Neural cell (in vitro differentiated cells): ENCODE results near the gene AHCTF1. TPM values are rescaled to one million over a fixed set of nuclear protein-coding genes. Genes with fewer than 3 reads are reported as not detected.

Source experiments
- H2AFZ ChIP-seq: fragments of 200-600, 300-800 bp; sonication (generic), shearing (Covaris generic); 2 replicates; pipeline ENCODE4 v1.6.0; 2014; ENCODE audit warnings: low read depth, mild to moderate bottlenecking, antibody characterized with exemption, low read length, moderate library complexity
- H3F3A ChIP-seq: fragments of 200-600 bp; shearing (Covaris generic); 2 replicates; pipeline ENCODE4 v1.6.1; 2016; ENCODE audit warnings: mild to moderate bottlenecking, moderate library complexity, mixed read lengths, antibody characterized with exemption, low read length; ENCODE audit not compliant: insufficient read depth, poor library complexity, severe bottlenecking
- H3K27ac ChIP-seq: fragments of 200-600, 300-800 bp; sonication (generic), shearing (Covaris generic); 2 replicates; pipeline ENCODE4 v1.5.1; 2014; ENCODE audit warnings: mild to moderate bottlenecking, low read length, moderate library complexity
- H3K27me3 ChIP-seq: fragments of 300-800, 200-600 bp; sonication (generic), shearing (Covaris generic); 2 replicates; pipeline ENCODE4 v1.6.0; 2014; ENCODE audit warnings: mild to moderate bottlenecking, low read depth, low read length, moderate library complexity; ENCODE audit not compliant: insufficient read depth
- H3K36me3 ChIP-seq: fragments of 300-800, 200-600 bp; sonication (generic), shearing (Covaris generic); 2 replicates; pipeline ENCODE4 v1.5.1; 2014; ENCODE audit warnings: mild to moderate bottlenecking, antibody characterized with exemption, low read length, moderate library complexity; ENCODE audit not compliant: insufficient read depth
- H3K4me2 ChIP-seq: fragments of 300-800, 200-600 bp; sonication (generic), shearing (Covaris generic); 2 replicates; pipeline ENCODE4 v1.6.0; 2014; ENCODE audit warnings: mild to moderate bottlenecking, low read length
- H3K4me3 ChIP-seq: fragments of 300-800, 200-600 bp; sonication (generic), shearing (Covaris generic); 2 replicates; pipeline ENCODE4 v1.5.1; 2014; ENCODE audit warnings: mild to moderate bottlenecking, low read length, moderate library complexity
- H3K79me2 ChIP-seq: fragments of 200-600 bp; shearing (Covaris generic); replicated peaks from 2 replicates; pipeline ENCODE4 v1.6.0; 2014; ENCODE audit warnings: mild to moderate bottlenecking, low read length, moderate library complexity; ENCODE audit not compliant: insufficient read depth
- H3K9ac ChIP-seq: fragments of 300-800, 200-600 bp; sonication (generic), shearing (Covaris generic); 2 replicates; pipeline ENCODE4 v1.6.1; 2016; ENCODE audit warnings: mild to moderate bottlenecking, low read length, mixed read lengths
- H3K9me2 ChIP-seq: fragments of 200-600 bp; shearing (Covaris generic); 2 replicates; pipeline ENCODE4 v1.6.1; 2016; ENCODE audit warnings: mild to moderate bottlenecking, low read length, mixed read lengths; ENCODE audit not compliant: insufficient read depth
- H3K9me3 ChIP-seq: fragments of 200-600, 300-800 bp; sonication (generic), shearing (Covaris generic); 2 replicates; pipeline ENCODE4 v1.6.1; 2016; ENCODE audit warnings: mild to moderate bottlenecking, mixed run types, low read length, moderate library complexity, mixed read lengths
- H4K20me1 ChIP-seq: fragments of 200-600 bp; shearing (Covaris generic); 2 replicates; pipeline ENCODE4 v1.6.1; 2016; ENCODE audit warnings: mild to moderate bottlenecking, mixed run types; ENCODE audit not compliant: insufficient read depth
- CTCF ChIP-seq: fragments of 450-650 bp; IDR thresholded peaks from 2 replicates; pipeline ENCODE4 v1.5.1; 2014; ENCODE audit warnings: antibody characterized with exemption, mild to moderate bottlenecking, moderate library complexity; ENCODE audit not compliant: poor library complexity, severe bottlenecking
- EP300 ChIP-seq: fragments of 450-650 bp; conservative IDR thresholded peaks from 2 replicates; pipeline ENCODE4 v1.6.1; 2014; ENCODE audit warnings: antibody characterized with exemption, mild to moderate bottlenecking, moderate library complexity; ENCODE audit not compliant: poor library complexity, severe bottlenecking
- EZH2 ChIP-seq: fragments of 200-600, 300-800 bp; shearing (Covaris generic), sonication (generic); IDR thresholded peaks from 2 replicates; pipeline ENCODE4 v1.6.1; 2014; ENCODE audit warnings: antibody characterized with exemption, low read length, borderline replicate concordance, mild to moderate bottlenecking; ENCODE audit not compliant: insufficient read depth, poor library complexity, severe bottlenecking
- MXI1 ChIP-seq: fragments of 450-650 bp; conservative IDR thresholded peaks from 2 replicates; pipeline ENCODE4 v1.6.1; 2014; ENCODE audit warnings: antibody characterized with exemption, mild to moderate bottlenecking; ENCODE audit not compliant: poor library complexity, severe bottlenecking
- POLR2AphosphoS5 ChIP-seq: IDR thresholded peaks from 2 replicates; pipeline ENCODE4 v1.6.1; 2012
- RAD21 ChIP-seq: fragments of 450-650 bp; conservative IDR thresholded peaks from 2 replicates; pipeline ENCODE4 v1.6.1; 2014; ENCODE audit warnings: antibody characterized with exemption, mild to moderate bottlenecking, moderate library complexity
- SMC3 ChIP-seq: fragments of 450-650 bp; conservative IDR thresholded peaks from 2 replicates; pipeline ENCODE4 v1.6.1; 2014; ENCODE audit warnings: antibody characterized with exemption, mild to moderate bottlenecking, moderate library complexity; ENCODE audit not compliant: poor library complexity
- TAF1 ChIP-seq: IDR thresholded peaks from 2 replicates; pipeline ENCODE4 v1.6.1; 2012; ENCODE audit warnings: low read depth
- polyA plus RNA-seq: library from polyadenylated mRNA; depleted of rRNA; stranded (reverse); fragments of >200 nt; gene quantifications from 2 replicates; pipeline ENCODE4 v1.2.3, GENCODE V29; 2014
- TF ChIP-seq, protein P1 (sequence below): IDR thresholded peaks from 2 replicates; pipeline ENCODE4 v1.6.1; 2012; ENCODE audit warnings: borderline replicate concordance

The AHCTF1 gene
- polyA plus RNA-seq, 1 donor from 2014 or later: 27.1 TPM

GRCh38 chr1:246790364-246790763, 141.4 kb downstream of the AHCTF1 start:
- TF ChIP-seq POLR2AphosphoS5: no peak
- no peak for TF ChIP-seq TAF1
- TF ChIP-seq CTCF: no peak
- TF ChIP-seq SMC3: no peak
- TF ChIP-seq MXI1: no peak
- no peak for TF ChIP-seq RAD21
- TF ChIP-seq, protein P1, sequence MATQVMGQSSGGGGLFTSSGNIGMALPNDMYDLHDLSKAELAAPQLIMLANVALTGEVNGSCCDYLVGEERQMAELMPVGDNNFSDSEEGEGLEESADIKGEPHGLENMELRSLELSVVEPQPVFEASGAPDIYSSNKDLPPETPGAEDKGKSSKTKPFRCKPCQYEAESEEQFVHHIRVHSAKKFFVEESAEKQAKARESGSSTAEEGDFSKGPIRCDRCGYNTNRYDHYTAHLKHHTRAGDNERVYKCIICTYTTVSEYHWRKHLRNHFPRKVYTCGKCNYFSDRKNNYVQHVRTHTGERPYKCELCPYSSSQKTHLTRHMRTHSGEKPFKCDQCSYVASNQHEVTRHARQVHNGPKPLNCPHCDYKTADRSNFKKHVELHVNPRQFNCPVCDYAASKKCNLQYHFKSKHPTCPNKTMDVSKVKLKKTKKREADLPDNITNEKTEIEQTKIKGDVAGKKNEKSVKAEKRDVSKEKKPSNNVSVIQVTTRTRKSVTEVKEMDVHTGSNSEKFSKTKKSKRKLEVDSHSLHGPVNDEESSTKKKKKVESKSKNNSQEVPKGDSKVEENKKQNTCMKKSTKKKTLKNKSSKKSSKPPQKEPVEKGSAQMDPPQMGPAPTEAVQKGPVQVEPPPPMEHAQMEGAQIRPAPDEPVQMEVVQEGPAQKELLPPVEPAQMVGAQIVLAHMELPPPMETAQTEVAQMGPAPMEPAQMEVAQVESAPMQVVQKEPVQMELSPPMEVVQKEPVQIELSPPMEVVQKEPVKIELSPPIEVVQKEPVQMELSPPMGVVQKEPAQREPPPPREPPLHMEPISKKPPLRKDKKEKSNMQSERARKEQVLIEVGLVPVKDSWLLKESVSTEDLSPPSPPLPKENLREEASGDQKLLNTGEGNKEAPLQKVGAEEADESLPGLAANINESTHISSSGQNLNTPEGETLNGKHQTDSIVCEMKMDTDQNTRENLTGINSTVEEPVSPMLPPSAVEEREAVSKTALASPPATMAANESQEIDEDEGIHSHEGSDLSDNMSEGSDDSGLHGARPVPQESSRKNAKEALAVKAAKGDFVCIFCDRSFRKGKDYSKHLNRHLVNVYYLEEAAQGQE: no peak
- TF ChIP-seq EZH2: no peak
- TF ChIP-seq EP300: no peak
- Histone ChIP-seq H3K36me3 (no peaks in the 10 kb centered on the region), H3K79me2 (no peaks in the 10 kb centered on the region), H3K27ac (no peak overlapping the region), H3K9me2 (no peaks in the 10 kb centered on the region), H3K27me3 (no peaks in the 10 kb centered on the region), H3F3A (no peaks in the 10 kb centered on the region), H2AFZ (no peak overlapping the region), H3K9ac (no peak overlapping the region), H3K9me3 (no peaks in the 10 kb centered on the region), H4K20me1 (no peaks in the 10 kb centered on the region), H3K4me2 (no peak overlapping the region), H3K4me3 (no peak overlapping the region)

DNA sequence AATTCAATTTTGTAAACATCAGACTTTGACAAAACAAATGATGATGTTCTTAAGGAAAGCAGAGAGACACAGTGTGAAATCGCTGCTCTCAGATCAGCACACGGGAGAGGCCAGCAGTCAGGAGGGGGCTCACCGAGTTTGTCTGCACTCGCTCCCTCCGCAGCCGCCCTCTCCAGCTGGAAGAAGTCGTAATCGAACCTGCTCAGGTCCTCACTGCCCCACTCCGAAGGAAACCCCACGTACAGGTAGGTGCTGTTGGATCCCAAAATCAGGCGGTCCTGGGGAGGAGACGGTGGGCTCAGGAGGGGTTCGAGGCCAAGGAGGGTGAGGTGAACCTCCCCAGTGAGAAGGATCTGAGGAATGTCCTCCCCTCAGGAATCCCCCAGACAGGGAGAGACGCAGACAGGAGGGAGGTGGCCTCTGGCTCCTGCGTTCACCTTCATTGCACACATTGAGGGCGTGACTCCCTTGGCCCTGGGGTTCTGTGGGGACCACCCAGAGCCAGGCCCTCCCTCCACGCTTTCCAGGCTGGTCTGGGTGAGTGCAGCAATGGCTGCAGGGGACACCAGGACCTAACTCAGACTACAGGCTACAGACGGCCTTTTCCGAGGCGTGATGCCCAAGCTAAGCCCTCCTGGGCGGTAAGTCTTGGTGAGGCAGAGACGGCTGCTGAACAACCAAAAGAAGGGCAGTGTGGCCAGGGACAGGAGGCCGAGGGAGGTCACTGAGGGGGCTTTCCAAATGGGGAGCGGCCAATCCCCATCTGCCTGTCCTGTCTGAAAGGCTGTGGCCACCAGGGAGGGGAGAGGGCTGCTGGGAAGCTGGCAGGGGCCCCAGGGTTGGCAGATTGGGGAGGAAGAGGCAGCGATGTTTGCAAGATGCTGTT, 142.1 kb downstream of the AHCTF1 start:
- Histone ChIP-seq H3K79me2 (no peaks in the 10 kb centered on the region), H3F3A (no peaks in the 10 kb centered on the region), H4K20me1 (no peaks in the 10 kb centered on the region), H3K27ac (no peak overlapping the region), H3K9ac (no peak overlapping the region), H3K9me2 (no peaks in the 10 kb centered on the region), H2AFZ (no peak overlapping the region), H3K27me3 (no peaks in the 10 kb centered on the region), H3K4me2 (no peak overlapping the region), H3K9me3 (no peaks in the 10 kb centered on the region), H3K36me3 (no peaks in the 10 kb centered on the region), H3K4me3 (no peak overlapping the region)
- TF ChIP-seq POLR2AphosphoS5 (no peak), MXI1 (no peak), CTCF (no peak), SMC3 (no peak), EP300 (no peak)
- TF ChIP-seq, protein P1: no peak
